ENCODE measurements around the gene TEX22.

The TEX22 gene

GRCh38 chr14:105444859-105445258 is 46.5 kb downstream of the TEX22 start:
- DNase-seq = no peak

- DNase-seq = no peak
These were observed 47.0 kb downstream of the TEX22 start for GRCh38 chr14:105445290-105445689.

- DNase-seq = no peak
These were observed 47.8 kb downstream of the TEX22 start for GRCh38 chr14:105445901-105446845.

- no peak for DNase-seq
These were observed 48.6 kb downstream of the TEX22 start for GRCh38 chr14:105446971-105447370.

GRCh38 chr14:105447651-105448640 is 49.6 kb downstream of the TEX22 start:
- no peak for DNase-seq

GRCh38 chr14:105448706-105449111 is 50.4 kb downstream of the TEX22 start:
- no peak for DNase-seq

GRCh38 chr14:105449276-105450122 is 51.2 kb downstream of the TEX22 start:
- no peak for DNase-seq

- no peak for DNase-seq
These were observed 51.8 kb downstream of the TEX22 start for GRCh38 chr14:105450123-105450505.

- no peak for DNase-seq
These were observed 52.8 kb downstream of the TEX22 start for GRCh38 chr14:105450864-105451720.

GRCh38 chr14:105452963-105453362 is 54.6 kb downstream of the TEX22 start:
- no peak for DNase-seq

GRCh38 chr14:105453847-105454246 is 55.5 kb downstream of the TEX22 start:
- DNase-seq = no peak

- no peak for DNase-seq
These were observed 56.8 kb downstream of the TEX22 start for GRCh38 chr14:105455086-105455640.

GRCh38 chr14:105455766-105456660 is 57.7 kb downstream of the TEX22 start:
- DNase-seq = no peak

GRCh38 chr14:105456736-105457617 is 58.6 kb downstream of the TEX22 start:
- no peak for DNase-seq

GRCh38 chr14:105458010-105458409 is 59.7 kb downstream of the TEX22 start:
- no peak for DNase-seq

- DNase-seq = no peak
These were observed 60.2 kb downstream of the TEX22 start for GRCh38 chr14:105458571-105458970.

GRCh38 chr14:105460116-105460515 is 61.8 kb downstream of the TEX22 start:
- DNase-seq = no peak

GRCh38 chr14:105460616-105461015 is 62.3 kb downstream of the TEX22 start:
- no peak for DNase-seq

- no peak for DNase-seq
These were observed 63.6 kb downstream of the TEX22 start for GRCh38 chr14:105461903-105462302.

Data from DMS79 (cell line).